Stimulated activated effector memory CD8-positive, alpha-beta T cell treated with anti-CD3 and anti-CD28 coated beads, Interleukin-12 subunit alpha, Interleukin-12 subunit beta, amount 100 ng/mL, for 72 hours (primary cell): ENCODE data around the gene SPATA16.
"Not testable (repeated sequence)": the region's sequence is repeated elsewhere in the genome, so short reads cannot be mapped to it uniquely, and the experiment has no call there.

Experiments
- ATAC-seq: fragments of 150-1000 bp; cut with Tn5 transposase; 2 replicates; pipeline ENCODE4 v1.10.0; 2021
- DNase-seq, 2 donors: peaks; one replicate each; pipeline ENCODE4 v3.0.0; 2021 to 2022; ENCODE audit warnings: low spot score in 2 of 2
- H3K27ac Mint-ChIP-seq: one replicate; pipeline ENCODE4 v1.8.0; 2022; ENCODE audit warnings: mild to moderate bottlenecking, mixed read lengths
- H3K36me3 Mint-ChIP-seq: one replicate; pipeline ENCODE4 v1.8.0; 2022; ENCODE audit warnings: mild to moderate bottlenecking, mixed read lengths
- H3K4me1 Mint-ChIP-seq: one replicate; pipeline ENCODE4 v1.8.0; 2022; ENCODE audit warnings: mixed read lengths
- H3K4me3 Mint-ChIP-seq: one replicate; pipeline ENCODE4 v1.8.0; 2022; ENCODE audit warnings: mild to moderate bottlenecking, mixed read lengths
- H3K9me3 Mint-ChIP-seq: one replicate; pipeline ENCODE4 v1.8.0; 2022; ENCODE audit warnings: mixed read lengths

The SPATA16 gene

GRCh38 chr3:173140986-173141385 lies at the start of gene SPATA16:
SPATA16 (minus strand) TSS chr3:173141235; CDS start chr3:173117731, 23,504 bp downstream.
- no peaks in the 10 kb centered on the region for H3K9me3 Mint-ChIP-seq
- no peak within 1 kb of the TSS for H3K27ac Mint-ChIP-seq
- ATAC-seq: no peak
- H3K4me3 Mint-ChIP-seq: no peak within 1 kb of the TSS
- no peaks in the 10 kb centered on the region for H3K4me1 Mint-ChIP-seq
- H3K36me3 Mint-ChIP-seq: no peaks in the 10 kb centered on the region
- DNase-seq: no peak

GRCh38 chr3:173183022-173183421 lies 42.0 kb upstream of the SPATA16 start:
- H3K36me3 Mint-ChIP-seq, H3K4me3 Mint-ChIP-seq, H3K27ac Mint-ChIP-seq, H3K4me1 Mint-ChIP-seq, DNase-seq, H3K9me3 Mint-ChIP-seq, ATAC-seq: not testable (repeated sequence)

- Mint-ChIP-seq H3K27ac (no peak overlapping the region), H3K36me3 (no peaks in the 10 kb centered on the region), H3K9me3 (peaks cover 11% of the 10 kb centered on the region), H3K4me3 (no peak overlapping the region), H3K4me1 (no peaks in the 10 kb centered on the region)
- no peak for ATAC-seq
- DNase-seq: no peak
These were observed 32.6 kb upstream of the SPATA16 start for GRCh38 chr3:173173652-173174051.

GRCh38 chr3:173159139-173159538 lies 18.1 kb upstream of the SPATA16 start:
- H3K9me3 Mint-ChIP-seq, H3K27ac Mint-ChIP-seq, DNase-seq: not testable (repeated sequence)

GRCh38 chr3:173156533-173156932 lies 15.5 kb upstream of the SPATA16 start:
- ATAC-seq, H3K27ac Mint-ChIP-seq, H3K4me1 Mint-ChIP-seq, DNase-seq, H3K4me3 Mint-ChIP-seq, H3K36me3 Mint-ChIP-seq, H3K9me3 Mint-ChIP-seq: not testable (repeated sequence)

More at GRCh38 chr3:173159139-173159538, 18.1 kb upstream of the SPATA16 start:
- H3K4me3 Mint-ChIP-seq, H3K4me1 Mint-ChIP-seq, H3K36me3 Mint-ChIP-seq, ATAC-seq: not testable (repeated sequence)

- no peaks in the 10 kb centered on the region for H3K36me3 Mint-ChIP-seq
- no peak for DNase-seq
- H3K27ac Mint-ChIP-seq: no peak overlapping the region
- H3K4me1 Mint-ChIP-seq: no peaks in the 10 kb centered on the region
- peaks cover under 1% of the 10 kb centered on the region for H3K9me3 Mint-ChIP-seq
- no peak overlapping the region for H3K4me3 Mint-ChIP-seq
- no peak for ATAC-seq
These were observed 12.6 kb upstream of the SPATA16 start for GRCh38 chr3:173153631-173154030.

- Mint-ChIP-seq H3K9me3 (no peaks in the 10 kb centered on the region), H3K4me1 (no peaks in the 10 kb centered on the region), H3K4me3 (no peak overlapping the region), H3K27ac (no peak overlapping the region), H3K36me3 (no peaks in the 10 kb centered on the region)
- DNase-seq (no peak), ATAC-seq (no peak)
These were observed 1.6 kb downstream of the SPATA16 start for GRCh38 chr3:173139420-173139819.

- Mint-ChIP-seq H3K4me1 (no peaks in the 10 kb centered on the region), H3K9me3 (peaks cover 4% of the 10 kb centered on the region), H3K27ac (no peak overlapping the region), H3K4me3 (no peak overlapping the region), H3K36me3 (no peaks in the 10 kb centered on the region)
- DNase-seq (no peak), ATAC-seq (no peak)
These were observed 3.0 kb downstream of the SPATA16 start for GRCh38 chr3:173138026-173138425.

- Mint-ChIP-seq H3K9me3 (peaks cover 4% of the 10 kb centered on the region), H3K4me1 (no peaks in the 10 kb centered on the region), H3K27ac (no peak overlapping the region), H3K4me3 (no peak overlapping the region), H3K36me3 (no peaks in the 10 kb centered on the region)
- ATAC-seq (no peak), DNase-seq (no peak)
These were observed 6.0 kb downstream of the SPATA16 start for GRCh38 chr3:173135059-173135458.

GRCh38 chr3:173128633-173129032 lies 12.4 kb downstream of the SPATA16 start:
- DNase-seq (no peak), ATAC-seq (no peak)
- Mint-ChIP-seq H3K27ac (no peak overlapping the region), H3K4me1 (no peaks in the 10 kb centered on the region), H3K4me3 (no peak overlapping the region), H3K9me3 (peaks cover 6% of the 10 kb centered on the region), H3K36me3 (no peaks in the 10 kb centered on the region)

GRCh38 chr3:173111321-173111720 lies 29.7 kb downstream of the SPATA16 start:
- Mint-ChIP-seq H3K4me1 (no peaks in the 10 kb centered on the region), H3K27ac (no peak overlapping the region), H3K9me3 (peaks cover 3% of the 10 kb centered on the region), H3K36me3 (no peaks in the 10 kb centered on the region), H3K4me3 (no peak overlapping the region)
- no peak for DNase-seq
- no peak for ATAC-seq

- H3K27ac Mint-ChIP-seq: no peak overlapping the region
These were observed 31.9 kb downstream of the SPATA16 start for GRCh38 chr3:173109143-173109542.

GRCh38 chr3:173103469-173103868 lies 37.6 kb downstream of the SPATA16 start:
- DNase-seq (no peak), ATAC-seq (peak; percentile 21)
- no peak overlapping the region for H3K27ac Mint-ChIP-seq
- H3K4me3 Mint-ChIP-seq: no peak overlapping the region
- H3K36me3 Mint-ChIP-seq: no peaks in the 10 kb centered on the region
- no peaks in the 10 kb centered on the region for H3K4me1 Mint-ChIP-seq
- peaks cover 12% of the 10 kb centered on the region for H3K9me3 Mint-ChIP-seq

More at GRCh38 chr3:173109143-173109542, 31.9 kb downstream of the SPATA16 start:
- Mint-ChIP-seq H3K36me3 (no peaks in the 10 kb centered on the region), H3K4me3 (no peak overlapping the region), H3K4me1 (no peaks in the 10 kb centered on the region), H3K9me3 (peaks cover 5% of the 10 kb centered on the region)
- DNase-seq (no peak), ATAC-seq (no peak)

GRCh38 chr3:173098959-173099358 lies 42.1 kb downstream of the SPATA16 start:
- ATAC-seq (no peak), DNase-seq (no peak)
- H3K36me3 Mint-ChIP-seq: no peaks in the 10 kb centered on the region
- no peak overlapping the region for H3K4me3 Mint-ChIP-seq
- no peak overlapping the region for H3K27ac Mint-ChIP-seq
- H3K9me3 Mint-ChIP-seq: peaks cover 7% of the 10 kb centered on the region
- H3K4me1 Mint-ChIP-seq: no peaks in the 10 kb centered on the region

- Mint-ChIP-seq H3K36me3 (no peaks in the 10 kb centered on the region), H3K4me1 (no peaks in the 10 kb centered on the region), H3K9me3 (peaks cover 7% of the 10 kb centered on the region), H3K4me3 (no peak overlapping the region), H3K27ac (no peak overlapping the region)
- no peak for DNase-seq
- ATAC-seq: no peak
These were observed 43.8 kb downstream of the SPATA16 start for GRCh38 chr3:173096994-173097785.

- H3K36me3 Mint-ChIP-seq: no peaks in the 10 kb centered on the region
- DNase-seq: no peak
- H3K4me3 Mint-ChIP-seq: no peak overlapping the region
- peaks cover 3% of the 10 kb centered on the region for H3K9me3 Mint-ChIP-seq
- no peak for ATAC-seq
- H3K27ac Mint-ChIP-seq: no peak overlapping the region
- no peaks in the 10 kb centered on the region for H3K4me1 Mint-ChIP-seq
These were observed 44.9 kb downstream of the SPATA16 start for GRCh38 chr3:173096140-173096539.
